GM12878 (cell line): ENCODE results near the gene SMIM1. TPM values are rescaled to one million over a fixed set of nuclear protein-coding genes. Genes with fewer than 3 reads are reported as not detected.

Experiments
- ATAC-seq: fragments of 200-7000 bp; cut with Tn5 transposase; 3 replicates; pipeline ENCODE4 v1.9.1; 2020; ENCODE audit warnings: mild to moderate bottlenecking, moderate library complexity
- BruUV-seq: library from RNA; stranded (reverse); fragments of 400-500 nt; replicated peaks from 2 replicates; lab custom pipeline; 2021; lab: Mats Ljungman, UMichigan
- CTCF ChIA-PET: fragments of 300-600 bp; sonication (Branson Sonifier 250); formaldehyde crosslinking; extraction: SDS; loops from one replicate; lab custom pipeline; 2021; ENCODE audit warnings: inconsistent platforms; lab: Yijun Ruan, JAX
- POLR2A ChIA-PET: fragments of 350-600 bp; formaldehyde crosslinking; extraction: SDS; loops from one replicate; lab custom pipeline; 2021; ENCODE audit warnings: inconsistent platforms; lab: Charles Lee
- RAD21 ChIA-PET: fragments of 300-600 bp; sonication (Branson Sonifier 250); formaldehyde crosslinking; loops from one replicate; lab custom pipeline; 2023; ENCODE audit warnings: antibody characterized with exemption; ENCODE audit not compliant: unreplicated experiment; lab: Charles Lee
- SMC1A ChIA-PET: fragments of 300-600 bp; sonication (Branson Sonifier 250); formaldehyde crosslinking; loops from one replicate; lab custom pipeline; 2023; ENCODE audit not compliant: unreplicated experiment, uncharacterized antibody; lab: Charles Lee
- DNase-seq: peaks from one replicate; pipeline ENCODE4 v3.0.0-alpha.2; 2011; ENCODE audit warnings: low read depth, low spot score
- FAIRE-seq: peaks from 3 replicates; lab custom pipeline; 2011; peaks lifted over from hg19 to GRCh38; lab: Jason Lieb, UNC
- H2AFZ ChIP-seq: 2 replicates; pipeline ENCODE4 v1.6.0; 2011; ENCODE audit warnings: low read depth, low read length, control low read depth; ENCODE audit not compliant: control insufficient read depth
- H3K27ac ChIP-seq: 2 replicates; pipeline ENCODE4 v1.5.1; 2011; ENCODE audit warnings: control low read depth; ENCODE audit not compliant: control insufficient read depth, insufficient read depth
- H3K27me3 ChIP-seq, 2 experiments: replicated peaks in 1 of 2; 2 replicates each; pipeline versions ENCODE4 v1.6.0 to v1.6.1; 2011; ENCODE audit warnings: low read length in 1 of 2; ENCODE audit not compliant: control insufficient read depth in 2 of 2, insufficient read depth in 2 of 2
- H3K36me3 ChIP-seq, 2 experiments: 2 replicates each; pipeline ENCODE4 v1.5.1; 2011; ENCODE audit warnings: low read length in 1 of 2; ENCODE audit not compliant: control insufficient read depth in 2 of 2, insufficient read depth in 2 of 2
- H3K4me1 ChIP-seq: 2 replicates; pipeline ENCODE4 v1.6.1; 2011; ENCODE audit warnings: mild to moderate bottlenecking, low read length, moderate library complexity, mixed read lengths; ENCODE audit not compliant: control insufficient read depth, insufficient read depth
- H3K4me2 ChIP-seq: 2 replicates; pipeline ENCODE4 v1.6.0; 2011; ENCODE audit warnings: control low read depth; ENCODE audit not compliant: control insufficient read depth, insufficient read depth
- H3K4me3 ChIP-seq: fragments of 200-600 bp; sonication (generic); 2 replicates; pipeline ENCODE4 v1.5.1; 2016
- H3K79me2 ChIP-seq: 2 replicates; pipeline ENCODE4 v1.6.0; 2011; ENCODE audit warnings: low read length; ENCODE audit not compliant: control insufficient read depth, insufficient read depth
- H3K9ac ChIP-seq: 2 replicates; pipeline ENCODE4 v1.8.0; 2011; ENCODE audit warnings: low read length, control low read depth, mixed read lengths; ENCODE audit not compliant: control insufficient read depth, insufficient read depth
- H3K9me3 ChIP-seq: replicated peaks from 3 replicates; pipeline ENCODE4 v1.5.1; 2011; ENCODE audit warnings: mild to moderate bottlenecking, low read length; ENCODE audit not compliant: control insufficient read depth, insufficient read depth
- H4K20me1 ChIP-seq: 2 replicates; pipeline ENCODE4 v1.6.0; 2011; ENCODE audit not compliant: control insufficient read depth, insufficient read depth
- BCL11A ChIP-seq: IDR thresholded peaks from 2 replicates; pipeline ENCODE4 v1.6.1; 2011; ENCODE audit warnings: low read depth, low read length
- CBX3 ChIP-seq: fragments of 200-600 bp; sonication (generic); IDR thresholded peaks from 2 replicates; pipeline ENCODE4 v1.6.1; 2016; ENCODE audit warnings: low read depth, borderline replicate concordance
- CHD2 ChIP-seq: IDR thresholded peaks from 2 replicates; pipeline ENCODE4 v1.6.1; 2011; ENCODE audit warnings: low read depth, low read length, improper control_type of control experiment, borderline replicate concordance
- CREB1 ChIP-seq: IDR thresholded peaks from 2 replicates; pipeline ENCODE4 v1.6.1; 2012; ENCODE audit warnings: low read depth, mild to moderate bottlenecking, inconsistent platforms
- FOXM1 ChIP-seq: IDR thresholded peaks from 2 replicates; pipeline ENCODE4 v1.6.1; 2012; ENCODE audit warnings: low read depth, mild to moderate bottlenecking, inconsistent platforms, low read length, moderate library complexity
- IKZF1 ChIP-seq: fragments of 450-650 bp; conservative IDR thresholded peaks from 2 replicates; pipeline ENCODE4 v1.6.1; 2017; ENCODE audit warnings: antibody characterized with exemption, mild to moderate bottlenecking
- MYB ChIP-seq: fragments of 150-350 bp; IDR thresholded peaks from 2 replicates; pipeline ENCODE4 v1.6.1; 2014; ENCODE audit warnings: mild to moderate bottlenecking, low read depth, low read length, borderline replicate concordance
- SMAD1 ChIP-seq: fragments of 450-650 bp; IDR thresholded peaks from 2 replicates; pipeline ENCODE4 v1.6.1; 2018; ENCODE audit warnings: mild to moderate bottlenecking, low read depth; ENCODE audit not compliant: partially characterized antibody
- SUZ12 ChIP-seq: fragments of 200-600 bp; sonication (generic); IDR thresholded peaks from one replicate; pipeline ENCODE4 v1.6.1; 2018; ENCODE audit warnings: antibody characterized with exemption, mild to moderate bottlenecking; ENCODE audit not compliant: unreplicated experiment
- ZBTB11 ChIP-seq: fragments of 450-650 bp; formaldehyde crosslinking; IDR thresholded peaks from 2 replicates; pipeline ENCODE4 v1.5.0; 2022; ENCODE audit warnings: mild to moderate bottlenecking, missing genetic modification characterization
- ZBTB33 ChIP-seq: fragments of 450-650 bp; IDR thresholded peaks from 2 replicates; pipeline ENCODE4 v1.6.1; 2017; ENCODE audit warnings: mild to moderate bottlenecking
- ZNF207 ChIP-seq: fragments of 450-650 bp; IDR thresholded peaks from 2 replicates; pipeline ENCODE4 v1.6.1; 2014; ENCODE audit warnings: antibody characterized with exemption, mild to moderate bottlenecking, borderline replicate concordance
- ZNF24 ChIP-seq: fragments of 450-650 bp; IDR thresholded peaks from 2 replicates; pipeline ENCODE4 v1.6.1; 2017; ENCODE audit warnings: antibody characterized with exemption, mild to moderate bottlenecking
- WGBS: methylation state at CpG from one replicate; pipeline ENCODE4 v1.1.6; 2016; ENCODE audit warnings: low lambda C conversion rate; ENCODE audit not compliant: insufficient replicate concordance, insufficient coverage; ENCODE audit errors: missing lambda C conversion rate; 5-methylcytosine and 5-hydroxymethylcytosine counted together
- in situ Hi-C: fragments of 300-500 bp; cut with MboI; formaldehyde crosslinking; loops from 9 replicates; pipeline ENCODE4 v1.14.3; 2018; ENCODE audit warnings: mixed read lengths
- intact Hi-C: fragments of 100-400 bp; cut with micrococcal nuclease; formaldehyde crosslinking; loops from one replicate; pipeline ENCODE4 v1.14.2; 2022; ENCODE audit not compliant: unreplicated experiment
- polyA plus RNA-seq, 11 experiments: library from polyadenylated mRNA; depleted of rRNA in 4 of 11; unstranded in 6 of 11; stranded (reverse) in 5 of 11; fragments of >200 nt; fragmentation: Nextera tagmentation in 4 of 11; fragmentation: Illumina TruSeq in 1 of 11; extraction: Ambion mirVana in 4 of 11; extraction: Trizol in 1 of 11; gene quantifications; 1 replicate in 1 of 11; 2 replicates in 10 of 11; pipeline versions ENCODE4 v1.2.1 to v1.2.3, GENCODE V29; 2011 to 2016; ENCODE audit warnings: inconsistent platforms in 2 of 11, missing spikeins in 2 of 11, low read depth in 1 of 11
- total RNA-seq, 4 experiments: library from RNA; depleted of rRNA in 3 of 4; stranded (reverse); fragments of >200 nt in 3 of 4; fragmentation: Illumina TruSeq in 1 of 4; extraction: Trizol in 1 of 4; gene quantifications; 2 replicates each; pipeline versions ENCODE4 v1.2.1 to v1.2.3, GENCODE V29; 2013 to 2021

The SMIM1 gene
- total and polyA plus RNA-seq, 10 of the 15 experiments (the other 5 are each of a cell fraction or from before 2014, with no cell fraction given) = 0.30 to 0.37 TPM; not detected in 8

GRCh38 chr1:3750741-3751140 lies 21.8 kb upstream of the SMIM1 start:
- RAD21 ChIA-PET = no interaction called here
- Histone ChIP-seq H3K9ac (no peak overlapping the region), H3K36me3 (no peaks in the 10 kb centered on the region), H3K79me2 (no peaks in the 10 kb centered on the region), H3K27me3 (peaks cover 0 to 3% of the 10 kb centered on the region in 2 experiments; a peak in 2 of 4 replicates), H4K20me1 (no peaks in the 10 kb centered on the region), H3K4me3 (no peak overlapping the region), H3K9me3 (no peaks in the 10 kb centered on the region), H3K4me2 (no peak overlapping the region), H2AFZ (no peak overlapping the region), H3K4me1 (peaks cover 11% of the 10 kb centered on the region), H3K27ac (no peak overlapping the region)
- in situ Hi-C loops = no loop called here
- 30% methylated on average over 6 of the region's 6 CpGs for WGBS
- POLR2A ChIA-PET = no interaction called here
- SMC1A ChIA-PET = no interaction called here
- TF ChIP-seq ZNF24 (no peak), FOXM1 (no peak), IKZF1 (no peak), ZNF207 (no peak), ZBTB33 (no peak), SMAD1 (no peak), MYB (no peak), CHD2 (no peak), SUZ12 (no peak), ZBTB11 (no peak), BCL11A (no peak), CBX3 (no peak), CREB1 (no peak)
- ATAC-seq (no peak), FAIRE-seq (no peak), DNase-seq (no peak)
- CTCF ChIA-PET = no interaction called here
- BruUV-seq = no TSS peak
- intact Hi-C loops = no loop called here
